GM19351 (cell line): ENCODE measurements around the gene OCA2.

Source experiments
- ATAC-seq: cut with Tn5 transposase; IDR thresholded peaks from one replicate; pipeline ENCODE4 v1.9.1; 2021; ENCODE audit warnings: mild to moderate bottlenecking, moderate library complexity; ENCODE audit not compliant: unreplicated experiment

Gene OCA2

GRCh38 chr15:27889258-27889657, 209.9 kb downstream of the OCA2 start:
- no peak for ATAC-seq

GRCh38 chr15:27885201-27885600, 213.9 kb downstream of the OCA2 start:
- ATAC-seq = no peak

DNA sequence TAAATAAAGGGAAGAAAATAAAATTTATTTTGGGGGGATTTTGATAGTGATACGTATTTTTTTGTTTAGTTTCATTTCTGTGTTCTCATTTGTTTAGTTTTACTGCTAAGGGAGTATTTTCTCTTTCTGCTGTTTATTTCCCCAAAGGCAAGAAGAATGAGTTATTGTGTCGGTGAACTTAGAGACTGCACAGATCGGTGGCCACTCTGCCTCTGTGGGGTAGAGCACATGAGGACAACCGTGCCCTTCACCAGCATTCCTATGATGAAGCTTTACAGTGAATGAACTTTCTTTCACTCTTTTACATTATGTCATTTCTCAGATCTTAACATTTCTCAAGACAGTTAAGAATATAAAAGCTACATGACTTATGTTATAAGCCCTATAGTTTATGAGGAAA, 214.4 kb downstream of the OCA2 start:
- ATAC-seq = no peak

GRCh38 chr15:27878841-27879240, 220.3 kb downstream of the OCA2 start:
- no peak for ATAC-seq

DNA sequence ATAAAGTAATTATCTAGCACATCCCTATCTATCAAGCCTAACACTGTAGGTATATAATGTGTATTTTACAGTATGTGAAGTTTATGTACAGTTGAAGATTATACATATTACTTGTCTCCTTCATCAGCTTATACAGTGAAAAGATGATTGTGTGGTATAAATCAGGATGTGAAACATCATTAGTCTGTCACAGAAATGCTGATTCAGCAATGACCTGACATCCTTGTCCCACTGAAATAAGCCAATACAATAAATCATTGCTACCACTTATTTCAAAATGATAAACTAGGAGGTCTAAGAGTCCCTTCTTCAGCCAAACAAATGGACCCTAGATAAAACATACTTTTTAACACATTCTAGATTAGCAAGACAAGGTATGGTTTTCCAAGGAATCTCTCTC, 225.3 kb downstream of the OCA2 start:
- ATAC-seq = no peak

- no peak for ATAC-seq
Measured at GRCh38 chr15:27873039-27873438, 226.1 kb downstream of the OCA2 start.

DNA sequence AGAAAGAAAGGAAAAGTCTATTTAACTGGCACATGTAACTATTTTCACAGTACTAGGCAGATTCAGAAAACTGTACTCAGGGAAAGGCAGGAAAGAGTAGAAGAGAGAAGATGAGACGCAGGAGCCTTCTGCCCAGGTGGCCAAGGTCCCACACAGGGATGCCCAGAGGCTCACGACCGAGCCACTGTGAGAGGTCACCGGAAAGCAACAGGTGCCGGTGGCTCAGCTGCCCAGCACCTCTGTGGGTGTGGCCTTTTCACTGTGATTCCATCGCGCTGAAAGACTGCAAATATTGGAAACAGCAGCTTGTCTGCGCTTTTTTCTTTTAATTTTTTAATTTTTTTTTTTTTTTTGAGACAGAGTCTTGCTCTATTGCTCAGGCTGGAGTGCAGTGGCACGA, 226.8 kb downstream of the OCA2 start:
- ATAC-seq = no peak

DNA sequence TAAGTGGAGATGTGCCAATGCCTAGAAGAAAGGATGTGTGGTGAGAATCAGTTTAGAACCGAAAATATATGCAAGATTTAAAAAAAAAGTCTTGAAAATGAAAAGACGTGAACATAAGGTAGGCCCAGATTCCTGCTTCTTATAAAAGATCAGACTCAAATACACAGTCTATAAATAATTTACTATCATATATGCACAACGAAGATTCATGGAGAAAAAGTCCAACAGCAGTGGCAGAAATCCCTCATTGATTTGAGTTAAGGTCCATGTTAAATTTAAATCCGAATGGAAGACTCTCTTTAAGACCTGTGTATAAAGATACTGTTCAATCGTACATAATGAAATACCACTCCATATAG, 227.2 kb downstream of the OCA2 start:
- no peak for ATAC-seq

DNA sequence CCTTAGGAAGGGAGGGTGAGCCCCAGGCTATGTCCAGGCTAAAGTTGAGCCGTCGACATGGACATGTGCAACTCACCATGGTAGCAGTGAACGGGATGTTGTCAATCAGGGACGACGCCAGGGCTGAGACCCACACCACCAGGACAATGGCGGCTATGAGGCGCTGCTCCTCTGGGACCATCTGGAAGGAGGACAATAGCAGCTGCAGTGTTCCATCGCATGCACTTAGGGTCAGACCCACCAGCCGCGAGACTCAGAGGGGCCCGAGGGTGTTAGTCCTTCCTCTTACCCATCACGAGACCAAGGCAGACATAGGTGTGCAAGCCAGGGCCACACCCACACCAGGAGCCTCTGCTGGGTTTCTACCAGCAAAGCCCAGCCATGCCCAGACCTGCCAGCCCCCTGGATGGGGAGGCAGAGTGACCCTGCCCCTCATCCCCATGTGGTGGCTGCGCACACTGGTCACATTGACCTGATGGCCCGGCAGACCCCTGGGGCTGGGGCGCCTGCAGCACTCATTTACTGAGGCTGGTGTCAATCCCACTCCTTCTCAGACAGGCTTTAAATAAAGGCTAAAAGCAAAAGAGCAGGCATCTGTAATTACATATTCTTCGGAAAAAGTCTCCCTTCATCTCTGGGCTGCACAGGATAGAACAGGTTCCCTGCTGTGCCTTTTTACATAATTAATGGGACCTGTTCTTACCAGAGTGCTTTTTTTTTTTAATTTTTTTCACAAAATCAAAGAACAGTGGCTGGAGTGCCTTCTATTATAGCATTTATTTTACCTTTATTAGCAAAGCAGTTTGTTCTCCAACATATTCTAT, 227.8 kb downstream of the OCA2 start:
- ATAC-seq = no peak

GRCh38 chr15:27870320-27870719, 228.8 kb downstream of the OCA2 start:
- ATAC-seq = no peak

- ATAC-seq = no peak
Measured at GRCh38 chr15:27869697-27870281, 229.3 kb downstream of the OCA2 start.

- no peak for ATAC-seq
Measured at GRCh38 chr15:27868828-27869404, 230.2 kb downstream of the OCA2 start.

GRCh38 chr15:27867861-27868260, 231.3 kb downstream of the OCA2 start:
- ATAC-seq = no peak

- no peak for ATAC-seq
Measured at GRCh38 chr15:27866505-27867165, 232.5 kb downstream of the OCA2 start.

GRCh38 chr15:27865926-27866325, 233.2 kb downstream of the OCA2 start:
- ATAC-seq = no peak

DNA sequence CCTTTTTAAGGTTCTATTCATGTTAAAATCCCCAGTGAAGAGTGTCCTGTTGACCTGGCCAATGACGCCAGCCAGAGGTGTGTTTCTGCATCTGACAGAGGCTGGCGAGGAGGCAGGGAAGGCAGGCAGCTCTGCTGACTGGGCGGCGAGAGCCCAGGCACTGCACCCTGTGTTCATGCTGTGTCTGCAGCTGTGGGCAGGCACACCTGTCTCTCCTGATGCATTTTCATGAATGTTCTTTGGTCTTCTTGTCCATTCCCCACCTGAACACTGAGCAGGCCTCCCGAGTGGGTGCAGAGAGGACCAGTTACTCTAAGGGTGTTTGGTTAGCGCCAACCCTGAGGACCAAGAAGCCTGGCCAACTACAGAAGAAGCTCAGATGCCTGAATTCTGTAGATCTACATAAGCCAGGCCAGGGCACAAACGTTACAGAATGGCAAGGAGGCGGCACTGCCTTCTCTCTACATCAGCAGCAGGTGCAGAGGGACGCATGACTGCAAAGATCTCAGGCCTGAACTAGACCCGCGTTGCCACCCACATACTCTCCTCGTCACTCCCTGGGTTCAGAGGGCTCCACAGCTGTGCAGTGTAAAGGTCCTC, 233.7 kb downstream of the OCA2 start:
- ATAC-seq = no peak

DNA sequence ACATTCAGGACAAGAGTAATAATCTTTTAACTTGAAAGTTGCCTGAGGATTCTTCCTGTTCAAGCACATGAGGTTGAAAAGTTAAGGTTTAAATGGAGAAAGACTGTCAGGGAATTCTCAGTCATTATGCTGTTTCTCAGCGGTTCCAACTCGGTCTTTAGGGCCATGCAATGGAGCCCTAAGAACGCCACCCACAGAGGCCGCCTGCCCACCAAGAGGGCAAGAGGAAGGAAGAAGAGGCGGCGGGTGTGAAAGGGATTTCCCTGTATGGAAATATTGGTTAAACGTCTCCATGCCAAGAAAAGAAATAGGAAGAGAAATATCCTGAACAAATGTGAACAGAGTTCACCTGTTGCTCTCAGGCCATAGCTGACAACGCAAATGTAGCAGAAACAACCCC, 234.4 kb downstream of the OCA2 start:
- no peak for ATAC-seq

DNA sequence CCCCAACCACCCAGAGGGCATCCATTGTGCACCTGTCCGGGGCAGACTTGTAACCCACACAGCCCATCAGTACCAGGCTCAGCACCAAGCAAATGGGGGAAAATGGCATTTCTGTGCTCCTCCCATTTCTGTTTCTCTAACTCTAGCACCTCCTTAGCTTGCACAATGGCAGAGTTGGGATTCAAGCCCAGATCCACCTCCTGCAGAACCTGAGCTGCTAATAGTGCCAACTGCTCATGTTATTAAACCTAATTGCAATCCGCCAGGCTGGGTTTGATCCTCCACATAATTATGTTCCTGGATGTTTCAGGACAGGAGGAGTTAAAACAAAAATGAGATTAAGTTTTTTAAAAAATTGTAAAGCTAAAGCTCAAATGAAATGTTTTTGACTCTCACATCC, 235.0 kb downstream of the OCA2 start:
- no peak for ATAC-seq

DNA sequence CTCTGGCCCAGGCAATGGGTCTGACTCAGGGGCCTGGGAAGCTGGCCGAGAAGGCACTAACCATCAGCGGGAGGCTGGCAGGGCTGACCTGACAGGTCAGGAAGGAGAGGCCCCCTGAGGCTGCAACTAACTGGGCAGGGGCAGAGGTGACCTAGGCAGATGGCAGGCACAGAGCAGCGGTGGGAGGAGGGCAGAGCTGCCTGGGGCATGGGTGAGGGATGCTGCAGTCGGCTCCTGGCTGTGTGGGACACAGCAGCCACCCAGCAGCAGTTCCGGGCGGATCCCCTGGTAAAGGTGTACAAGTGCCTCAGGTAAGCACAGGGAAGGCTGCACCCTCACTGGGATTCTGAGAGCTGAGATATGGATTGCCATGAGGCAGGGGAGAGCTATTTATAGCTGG, 236.1 kb downstream of the OCA2 start:
- no peak for ATAC-seq

GRCh38 chr15:27861171-27861570, 237.9 kb downstream of the OCA2 start:
- ATAC-seq = no peak

GRCh38 chr15:27855137-27855536, 244.0 kb downstream of the OCA2 start:
- ATAC-seq = no peak
